HG03565 (cell line): Measurements from ENCODE around the gene SPRYD3.

Experiments used
- ATAC-seq: cut with Tn5 transposase; IDR thresholded peaks from one replicate; pipeline ENCODE4 v1.9.1; 2021; ENCODE audit warnings: mild to moderate bottlenecking, moderate library complexity; ENCODE audit not compliant: unreplicated experiment

The SPRYD3 gene

GRCh38 chr12:53063708-53064612 lies 15.2 kb downstream of the SPRYD3 start:
- ATAC-seq, result no peak

- no peak for ATAC-seq
These were observed 16.0 kb downstream of the SPRYD3 start for GRCh38 chr12:53062977-53063707.

DNA sequence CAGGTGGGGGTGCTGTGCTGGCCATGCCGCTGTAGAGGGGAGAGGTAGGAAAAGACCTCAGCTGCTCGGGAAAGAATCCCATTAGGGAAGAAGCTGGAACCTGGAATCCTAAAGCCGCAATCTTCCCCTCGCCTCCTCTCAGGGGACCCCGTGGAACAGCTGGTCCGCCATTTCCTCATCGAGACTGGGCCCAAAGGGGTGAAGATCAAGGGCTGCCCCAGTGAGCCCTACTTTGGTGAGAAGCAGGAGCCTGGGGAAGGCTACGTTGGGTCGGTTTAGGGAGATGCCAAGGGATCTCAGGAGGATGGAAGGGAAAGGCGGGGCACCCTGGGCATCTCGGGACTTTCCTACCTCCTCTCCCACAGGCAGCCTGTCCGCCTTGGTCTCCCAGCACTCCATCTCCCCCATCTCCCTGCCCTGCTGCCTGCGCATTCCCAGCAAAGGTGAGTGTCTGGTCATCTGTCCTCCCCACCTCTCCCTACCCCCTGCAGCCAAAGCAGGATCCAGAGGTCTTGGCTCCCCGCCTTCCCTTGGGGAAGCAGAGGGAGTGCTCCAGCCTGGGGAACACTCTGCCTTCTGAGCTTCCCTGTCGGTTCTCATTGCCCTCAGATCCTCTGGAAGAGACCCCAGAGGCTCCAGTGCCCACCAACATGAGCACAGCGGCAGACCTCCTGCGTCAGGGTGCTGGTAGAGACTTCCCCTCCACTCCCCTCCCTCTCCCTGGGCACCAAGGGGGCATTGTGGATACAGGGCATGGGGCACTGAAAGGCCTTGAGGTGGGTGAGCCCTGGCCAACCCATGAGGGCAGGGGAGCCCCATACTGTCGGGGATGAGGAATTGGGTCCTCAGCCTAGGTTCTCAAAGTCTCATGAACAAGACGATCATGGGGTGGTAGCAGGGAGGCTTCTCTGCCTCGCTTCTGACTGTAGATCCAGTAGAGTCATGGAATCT lies 16.9 kb downstream of the SPRYD3 start:
- ATAC-seq, result no peak

GRCh38 chr12:53061404-53062010 lies 17.7 kb downstream of the SPRYD3 start:
- no peak for ATAC-seq

DNA sequence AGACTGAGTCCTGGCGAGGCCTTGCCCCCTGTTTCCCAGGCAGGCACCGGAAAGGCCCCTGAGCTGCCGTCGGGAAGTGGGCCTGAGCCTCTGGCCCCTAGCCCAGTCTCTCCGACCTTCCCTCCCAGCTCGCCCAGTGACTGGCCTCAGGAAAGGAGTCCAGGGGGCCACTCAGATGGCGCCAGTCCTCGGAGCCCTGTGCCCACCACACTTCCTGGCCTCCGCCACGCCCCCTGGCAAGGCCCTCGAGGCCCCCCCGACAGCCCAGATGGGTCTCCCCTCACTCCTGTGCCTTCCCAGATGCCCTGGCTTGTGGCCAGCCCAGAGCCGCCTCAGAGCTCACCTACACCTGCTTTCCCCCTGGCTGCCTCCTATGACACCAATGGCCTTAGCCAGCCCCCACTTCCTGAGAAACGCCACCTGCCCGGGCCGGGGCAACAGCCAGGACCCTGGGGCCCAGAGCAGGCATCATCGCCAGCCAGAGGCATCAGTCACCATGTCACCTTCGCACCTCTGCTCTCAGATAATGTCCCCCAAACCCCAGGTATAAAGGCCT lies 18.4 kb downstream of the SPRYD3 start:
- ATAC-seq, result no peak

DNA sequence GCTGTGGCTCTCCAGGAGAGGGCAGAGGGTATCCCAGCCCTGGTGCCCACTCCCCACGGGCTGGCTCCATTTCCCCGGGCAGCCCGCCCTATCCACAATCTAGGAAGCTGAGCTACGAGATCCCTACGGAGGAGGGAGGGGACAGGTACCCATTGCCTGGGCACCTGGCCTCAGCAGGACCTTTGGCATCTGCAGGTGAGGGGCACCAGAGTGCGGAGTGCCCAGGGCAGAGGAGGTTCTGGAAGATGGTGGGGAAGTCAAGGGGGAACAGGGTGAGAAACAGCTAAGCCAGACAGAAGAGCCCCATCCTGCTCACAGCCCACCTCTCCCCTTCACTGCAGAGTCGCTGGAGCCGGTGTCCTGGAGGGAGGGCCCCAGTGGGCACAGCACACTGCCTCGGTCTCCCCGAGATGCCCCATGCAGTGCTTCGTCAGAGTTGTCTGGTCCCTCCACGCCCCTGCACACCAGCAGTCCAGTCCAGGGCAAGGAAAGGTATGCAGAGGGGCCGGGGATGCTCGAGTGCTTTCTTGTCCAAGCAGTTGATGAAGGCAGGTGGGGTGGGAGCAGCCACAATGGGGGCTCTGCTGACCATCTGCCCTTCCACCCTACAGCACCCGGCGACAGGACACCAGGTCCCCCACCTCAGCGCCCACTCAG lies 19.0 kb downstream of the SPRYD3 start:
- no peak for ATAC-seq

GRCh38 chr12:53059434-53060063 lies 19.6 kb downstream of the SPRYD3 start:
- ATAC-seq, result no peak

DNA sequence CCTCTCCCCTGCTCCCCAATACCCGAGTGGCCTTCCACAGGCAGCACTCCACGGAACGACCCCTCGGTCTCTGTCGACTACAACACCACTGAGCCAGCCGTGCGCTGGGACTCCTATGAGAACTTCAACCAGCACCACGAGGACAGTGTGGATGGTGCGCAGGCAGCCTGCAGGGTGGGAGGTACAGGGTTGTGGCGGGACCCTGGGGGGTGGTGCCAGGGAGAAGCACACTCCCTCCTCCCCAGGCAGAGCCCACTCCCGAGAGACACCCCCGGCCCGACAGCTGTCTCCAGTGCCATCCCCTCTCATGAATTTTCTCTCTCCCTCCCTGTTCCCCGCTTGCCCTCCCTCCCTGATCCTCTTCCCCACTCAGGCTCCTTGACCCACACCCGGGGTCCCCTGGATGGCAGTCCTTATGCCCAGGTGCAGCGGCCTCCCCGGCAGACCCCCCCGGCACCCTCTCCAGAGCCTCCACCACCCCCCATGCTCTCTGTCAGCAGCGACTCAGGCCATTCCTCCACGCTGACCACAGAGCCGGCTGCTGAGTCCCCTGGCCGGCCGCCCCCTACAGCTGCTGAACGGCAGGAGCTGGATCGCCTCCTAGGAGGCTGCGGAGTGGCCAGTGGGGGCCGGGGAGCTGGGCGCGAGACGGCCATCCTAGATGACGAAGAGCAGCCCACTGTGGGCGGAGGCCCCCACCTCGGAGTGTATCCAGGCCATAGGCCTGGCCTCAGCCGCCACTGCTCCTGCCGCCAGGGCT lies 20.3 kb downstream of the SPRYD3 start:
- ATAC-seq, result no peak

DNA sequence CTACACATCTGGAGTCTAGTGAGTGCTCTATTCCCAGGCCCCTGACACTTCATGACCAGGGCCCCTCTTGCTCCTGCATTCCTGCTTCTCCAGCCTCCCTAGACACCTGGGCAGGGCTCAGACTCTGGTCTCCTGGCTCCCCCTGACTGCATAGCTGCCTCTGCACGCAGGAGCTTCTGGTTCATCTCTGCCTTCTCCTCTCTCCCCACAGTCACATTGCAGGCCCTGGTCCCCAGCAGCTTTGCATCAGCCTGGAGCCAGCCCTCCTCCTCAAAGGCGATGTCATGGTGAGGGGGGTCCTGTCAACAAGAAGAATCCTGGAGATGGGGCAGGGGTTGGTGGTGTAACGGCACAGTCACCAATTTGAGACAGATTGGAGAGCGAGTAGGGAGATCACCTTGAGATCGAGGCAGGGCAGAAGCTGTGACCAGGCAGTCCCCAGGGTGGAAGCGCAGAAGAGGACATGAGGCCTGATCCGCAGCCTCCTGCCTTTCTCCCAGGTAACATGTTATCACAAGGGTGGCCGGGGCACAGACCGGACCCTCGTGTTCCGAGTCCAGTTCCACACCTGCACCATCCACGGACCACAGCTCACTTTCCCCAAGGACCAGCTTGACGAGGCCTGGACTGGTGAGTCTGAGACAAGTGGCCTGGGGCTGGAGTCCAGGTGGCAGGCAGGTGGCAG lies 21.2 kb downstream of the SPRYD3 start:
- ATAC-seq, result no peak

DNA sequence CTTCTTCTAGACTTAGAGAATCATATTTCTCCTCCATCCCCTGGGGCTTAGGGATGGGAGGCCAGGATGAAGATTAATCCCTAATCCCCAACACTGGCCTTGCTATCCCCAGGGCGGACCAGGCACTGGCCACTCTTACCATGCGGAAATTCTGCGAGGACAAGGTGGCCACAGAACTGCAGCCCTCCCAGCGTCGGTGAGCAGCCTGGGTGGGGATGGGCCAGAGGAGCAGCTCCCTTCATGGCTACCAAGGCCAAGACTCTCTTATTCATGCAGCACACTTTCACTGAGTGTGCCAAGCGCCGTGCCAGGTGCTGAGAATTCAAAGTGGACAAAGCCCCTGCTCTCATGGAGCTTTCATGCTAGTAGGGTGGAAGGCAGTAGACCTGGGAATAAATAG lies 22.3 kb downstream of the SPRYD3 start:
- no peak for ATAC-seq

GRCh38 chr12:53056296-53056695 lies 22.9 kb downstream of the SPRYD3 start:
- ATAC-seq, result no peak

GRCh38 chr12:53055471-53056266 lies 23.5 kb downstream of the SPRYD3 start:
- ATAC-seq, result no peak

DNA sequence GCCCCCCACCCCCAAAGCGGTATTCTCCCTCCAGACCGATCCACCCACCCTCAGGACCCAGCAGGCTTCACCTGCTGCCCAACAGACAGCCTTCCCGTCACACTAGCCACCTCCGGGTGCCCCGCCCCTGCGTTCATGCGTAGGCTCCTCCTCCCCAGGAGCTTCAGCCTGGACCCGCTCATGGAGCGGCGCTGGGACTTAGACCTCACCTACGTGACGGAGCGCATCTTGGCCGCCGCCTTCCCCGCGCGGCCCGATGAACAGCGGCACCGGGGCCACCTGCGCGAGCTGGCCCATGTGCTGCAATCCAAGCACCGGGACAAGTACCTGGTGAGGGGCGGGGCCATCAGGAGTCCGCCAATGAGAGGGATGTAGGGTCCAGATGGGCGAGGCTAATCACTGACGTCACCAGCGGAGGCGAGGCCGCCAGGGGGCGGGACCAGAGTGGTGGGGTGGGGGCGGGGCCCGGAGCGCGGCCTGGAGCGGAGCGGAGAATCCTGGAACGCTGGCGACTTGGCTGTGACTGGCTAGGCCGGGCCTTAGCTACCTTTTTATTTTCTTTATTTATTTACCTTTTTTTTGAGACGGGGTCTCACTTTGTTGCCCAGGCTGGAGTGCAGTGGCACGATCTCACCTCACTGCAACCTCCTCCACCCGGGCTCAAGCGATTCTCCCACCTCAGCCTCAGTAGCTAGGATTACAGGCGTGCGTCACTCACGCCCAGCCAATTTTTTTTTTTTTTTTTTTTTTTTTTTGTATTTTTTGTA lies 24.9 kb downstream of the SPRYD3 start:
- peak; percentile 79 for ATAC-seq

DNA sequence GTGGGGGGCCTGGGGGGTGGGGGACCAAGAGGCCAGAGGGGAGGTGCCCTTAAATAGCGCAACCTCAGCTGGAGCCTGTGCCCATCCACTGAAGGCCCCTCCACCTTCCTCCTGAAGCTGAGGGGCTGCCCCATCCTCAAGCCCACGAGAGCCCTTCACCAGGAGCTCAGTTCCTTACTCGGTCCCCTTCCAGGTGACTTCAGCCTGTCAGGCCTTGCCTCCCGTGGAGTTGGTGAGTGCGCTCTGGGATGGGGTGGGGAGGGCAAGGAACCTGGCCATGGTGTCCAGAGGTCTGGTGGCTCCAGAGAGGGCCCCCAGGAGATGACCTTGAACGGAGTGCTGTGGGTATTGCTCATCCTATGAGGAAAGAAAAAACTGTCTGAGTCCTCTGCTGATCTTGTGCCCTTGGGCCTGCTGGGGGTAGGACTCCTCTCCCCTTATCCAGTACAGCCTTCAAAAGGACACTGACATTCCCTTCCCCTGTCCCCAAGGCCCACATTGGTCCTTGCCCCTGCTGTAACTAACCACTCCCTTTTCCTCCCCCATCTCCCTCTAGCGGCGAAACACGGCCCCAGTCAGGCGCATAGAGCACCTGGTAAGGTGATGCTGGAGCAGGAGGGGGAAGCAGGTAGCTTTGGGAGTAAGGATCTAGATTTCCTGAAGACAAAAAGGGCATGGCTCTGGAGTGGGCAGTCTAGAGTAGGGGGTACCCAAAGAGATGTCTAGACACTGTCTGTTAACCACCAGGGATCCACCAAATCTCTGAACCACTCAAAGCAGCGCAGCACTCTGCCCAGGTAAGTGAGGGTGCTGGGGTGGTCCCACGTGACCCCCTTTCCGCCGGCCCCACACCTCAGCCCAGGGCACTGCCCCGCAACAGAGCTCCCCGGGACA lies 25.7 kb downstream of the SPRYD3 start:
- ATAC-seq, result no peak

GRCh38 chr12:53052419-53053217 lies 26.6 kb downstream of the SPRYD3 start:
- no peak for ATAC-seq
